Fibroblast of villous mesenchyme (primary cell): ENCODE results near the gene SLC35F3. TPM values are rescaled to one million over a fixed set of nuclear protein-coding genes. Genes with fewer than 3 reads are reported as not detected.
A peak's percentile ranks its signal among the peaks of the same experiment; 100 is the strongest.

Experiments used
- DNase-seq: peaks from one replicate; pipeline ENCODE4 v3.0.0-alpha.2; 2010; ENCODE audit warnings: low read depth
- H3K4me3 ChIP-seq: 2 replicates; pipeline ENCODE4 v1.5.1; 2011; ENCODE audit warnings: low read depth, mild to moderate bottlenecking, low read length
- total RNA-seq: library from RNA; depleted of rRNA; stranded (reverse); fragments of >200 nt; gene quantifications from 2 replicates; pipeline ENCODE4 v1.2.3, GENCODE V29; 2012
- TF ChIP-seq, protein P1 (sequence below): IDR thresholded peaks from 2 replicates; pipeline ENCODE4 v1.5.1; 2012; ENCODE audit warnings: low read depth, mild to moderate bottlenecking, low read length; ENCODE audit not compliant: insufficient read depth

The SLC35F3 gene
- total RNA-seq, 1 donor = 1.7 TPM

DNA sequence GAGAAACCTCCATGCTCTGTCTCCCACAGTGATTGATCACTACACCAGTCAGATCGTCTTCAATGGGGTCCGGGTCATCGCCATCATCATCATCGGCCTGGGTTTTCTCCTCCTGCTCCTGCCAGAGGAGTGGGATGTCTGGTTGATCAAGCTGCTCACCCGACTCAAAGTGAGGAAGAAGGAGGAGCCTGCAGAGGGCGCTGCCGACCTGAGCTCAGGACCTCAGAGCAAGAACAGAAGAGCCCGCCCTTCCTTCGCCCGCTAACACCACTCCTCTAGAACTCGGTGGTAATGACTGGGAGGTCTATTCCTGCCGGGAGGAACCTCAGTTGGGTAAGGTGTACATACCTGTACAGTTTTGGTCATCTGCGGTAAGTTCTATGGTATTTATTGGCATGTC is 418.5 kb downstream of the SLC35F3 start:
- TF ChIP-seq, protein P1, sequence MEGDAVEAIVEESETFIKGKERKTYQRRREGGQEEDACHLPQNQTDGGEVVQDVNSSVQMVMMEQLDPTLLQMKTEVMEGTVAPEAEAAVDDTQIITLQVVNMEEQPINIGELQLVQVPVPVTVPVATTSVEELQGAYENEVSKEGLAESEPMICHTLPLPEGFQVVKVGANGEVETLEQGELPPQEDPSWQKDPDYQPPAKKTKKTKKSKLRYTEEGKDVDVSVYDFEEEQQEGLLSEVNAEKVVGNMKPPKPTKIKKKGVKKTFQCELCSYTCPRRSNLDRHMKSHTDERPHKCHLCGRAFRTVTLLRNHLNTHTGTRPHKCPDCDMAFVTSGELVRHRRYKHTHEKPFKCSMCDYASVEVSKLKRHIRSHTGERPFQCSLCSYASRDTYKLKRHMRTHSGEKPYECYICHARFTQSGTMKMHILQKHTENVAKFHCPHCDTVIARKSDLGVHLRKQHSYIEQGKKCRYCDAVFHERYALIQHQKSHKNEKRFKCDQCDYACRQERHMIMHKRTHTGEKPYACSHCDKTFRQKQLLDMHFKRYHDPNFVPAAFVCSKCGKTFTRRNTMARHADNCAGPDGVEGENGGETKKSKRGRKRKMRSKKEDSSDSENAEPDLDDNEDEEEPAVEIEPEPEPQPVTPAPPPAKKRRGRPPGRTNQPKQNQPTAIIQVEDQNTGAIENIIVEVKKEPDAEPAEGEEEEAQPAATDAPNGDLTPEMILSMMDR = peak; percentile 52
- peak; percentile 39 for DNase-seq
- no peak overlapping the region for H3K4me3 ChIP-seq

DNA sequence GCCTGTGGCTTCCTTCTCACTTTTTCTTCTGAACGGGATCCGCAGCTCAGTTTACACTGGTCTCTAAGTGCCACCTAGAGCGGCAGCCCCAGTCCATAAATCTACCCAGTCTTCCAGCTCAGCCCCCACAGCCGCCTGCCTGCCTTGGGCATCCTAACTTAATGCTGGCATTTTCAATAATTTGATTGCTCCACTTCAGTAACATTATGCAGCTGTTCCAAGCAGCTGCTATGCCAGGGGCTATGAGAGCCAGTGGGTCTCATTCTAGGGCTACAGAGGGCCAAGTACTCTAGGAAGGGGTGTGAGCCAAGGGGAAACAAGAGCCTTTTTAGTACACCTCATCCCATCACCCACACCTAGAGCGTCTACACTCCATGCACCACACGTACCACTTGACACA is 420.3 kb downstream of the SLC35F3 start:
- TF ChIP-seq, protein P1 = no peak
- DNase-seq = no peak
- no peak overlapping the region for H3K4me3 ChIP-seq

DNA sequence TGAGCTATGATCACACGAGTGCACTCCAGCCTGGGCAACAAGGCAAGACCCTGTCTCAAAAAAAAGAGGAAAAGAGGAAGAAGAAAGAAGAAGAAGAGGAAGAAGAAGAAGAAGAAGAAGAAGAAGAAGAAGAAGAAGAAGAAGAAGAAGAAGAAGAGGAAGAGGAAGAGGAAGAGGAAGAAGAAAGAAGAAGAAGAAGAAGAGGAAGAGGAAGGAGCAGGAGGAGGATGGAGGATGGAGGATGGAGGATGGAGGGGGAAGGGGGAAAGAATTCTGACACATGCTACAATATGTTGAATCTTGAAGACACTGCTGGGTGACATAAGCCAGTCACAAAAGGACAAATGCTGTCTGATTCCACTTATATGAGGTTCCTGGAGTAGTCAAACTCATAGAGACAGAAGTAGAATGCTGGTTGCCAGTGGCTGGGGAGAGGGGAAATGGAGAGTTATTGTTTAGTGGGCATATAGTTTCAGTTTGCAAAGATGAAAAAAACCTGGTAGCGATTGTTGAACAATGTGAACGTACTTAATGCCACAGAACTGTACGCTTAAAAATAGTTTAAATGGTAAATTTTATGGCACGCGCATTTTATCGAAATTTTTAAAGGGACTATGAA is 421.5 kb downstream of the SLC35F3 start:
- peak overlapping the region; percentile 61 for H3K4me3 ChIP-seq
- TF ChIP-seq, protein P1 = no peak
- no peak for DNase-seq

DNA sequence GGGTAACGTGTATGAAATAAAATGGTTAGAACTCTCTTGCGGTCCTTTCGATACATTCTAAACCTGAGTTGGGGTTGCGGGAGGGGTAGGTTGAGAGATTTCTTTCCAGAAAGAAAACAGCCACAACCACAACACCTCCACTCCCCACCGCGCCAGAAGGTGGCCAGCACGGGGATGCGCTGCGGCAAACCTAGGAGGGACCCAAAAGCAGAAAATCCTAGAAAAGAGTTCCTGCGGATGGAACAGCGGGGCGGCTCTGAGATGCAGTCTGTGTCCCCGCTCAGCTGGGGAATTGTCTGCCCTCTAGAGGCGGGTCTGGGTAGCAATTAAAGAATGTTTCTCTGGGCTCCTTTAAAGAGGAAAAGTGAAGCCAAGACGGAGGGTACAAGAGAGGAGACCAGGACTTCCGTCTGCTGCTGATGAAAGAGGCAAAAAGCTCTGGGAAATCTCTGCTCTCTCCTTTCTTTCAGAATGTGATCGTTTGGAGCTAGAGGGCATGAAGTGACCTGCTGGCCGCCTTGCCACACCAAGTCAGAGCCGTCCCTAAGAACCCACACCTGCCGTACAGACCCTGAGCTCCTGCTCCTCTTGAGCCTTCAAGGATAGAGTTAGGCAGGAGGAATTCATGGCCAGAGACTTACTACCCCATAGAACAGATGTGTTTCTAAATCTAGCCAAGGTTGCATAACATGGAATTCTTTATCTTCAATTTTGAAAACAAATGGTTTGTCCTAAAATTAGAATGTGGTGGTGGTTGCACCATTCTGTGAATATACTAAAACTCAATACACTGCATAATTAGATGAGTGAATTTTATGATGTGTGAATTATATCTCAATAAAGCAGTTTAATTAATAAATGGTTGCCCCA is 422.3 kb downstream of the SLC35F3 start:
- DNase-seq = peak; percentile 43
- TF ChIP-seq, protein P1 = peak; percentile 79
- H3K4me3 ChIP-seq = peak overlapping the region; percentile 61

DNA sequence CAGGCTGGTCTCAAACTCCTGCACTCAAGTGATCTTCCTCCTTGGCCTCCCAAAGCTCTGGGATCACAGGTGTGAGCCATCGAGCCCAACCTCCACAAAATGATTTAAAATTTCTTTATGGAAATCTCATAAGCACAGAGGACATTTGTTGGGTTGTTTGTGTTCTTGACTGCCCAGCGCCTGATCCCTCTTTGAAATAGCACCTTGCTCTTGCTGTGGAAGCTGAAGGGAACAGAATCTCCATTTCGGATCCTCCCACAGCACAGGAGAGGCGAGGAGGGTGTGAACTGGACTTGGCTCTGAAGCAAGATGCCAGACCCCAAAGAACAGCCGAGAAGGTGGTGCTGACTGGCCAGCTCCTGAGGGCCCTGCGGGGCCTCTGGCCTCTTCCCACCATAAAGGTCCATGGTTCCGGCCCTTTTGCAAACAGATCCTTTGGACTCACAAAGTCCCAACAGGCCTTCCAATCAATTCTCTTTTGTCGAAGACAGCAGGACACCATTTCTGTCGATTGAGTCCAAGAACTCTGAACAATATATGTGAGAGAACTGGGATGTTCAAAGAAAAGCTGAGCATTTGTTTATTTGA is 423.2 kb downstream of the SLC35F3 start:
- H3K4me3 ChIP-seq = no peak overlapping the region
- TF ChIP-seq, protein P1 = no peak
- no peak for DNase-seq

DNA sequence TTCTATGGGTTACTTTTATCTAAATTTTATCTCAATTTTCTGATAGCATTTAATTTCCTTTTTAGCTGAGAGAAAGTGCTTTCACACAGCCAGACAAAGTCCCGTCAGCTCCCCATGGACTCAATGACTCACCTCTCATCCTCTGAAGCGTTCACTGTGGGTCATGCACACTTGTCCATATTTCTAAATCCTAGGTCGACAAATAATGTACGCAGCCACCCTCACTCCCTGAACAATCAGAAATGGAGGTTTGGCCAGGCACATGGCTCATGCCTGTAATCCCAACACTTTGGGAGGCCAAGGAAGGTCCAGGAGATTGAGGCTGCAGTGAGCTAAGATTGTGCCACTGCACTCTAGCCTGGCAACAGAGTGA is 426.4 kb downstream of the SLC35F3 start:
- H3K4me3 ChIP-seq = no peak overlapping the region
- TF ChIP-seq, protein P1 = no peak
- DNase-seq = no peak
